ENCODE results near the gene PALM. TPM values are rescaled to one million over a fixed set of nuclear protein-coding genes. Genes with fewer than 3 reads are reported as not detected.

Gene PALM
- total and polyA plus RNA-seq, 4 donors: 0.92 to 5.1 (median 4.3) TPM

- TF ChIP-seq REST (IDR thresholded peaks at IDR 0.05) (no peak), CTCF (IDR thresholded peaks at IDR 0.05; ENCODE audit: low read depth, low read length, missing input control) (peak; percentile 38), RAD21 (IDR thresholded peaks at IDR 0.05) (peak; percentile 10 to 54)
- no peaks in the 10 kb centered on the region for H3K36me3 ChIP-seq (ENCODE audit: control insufficient read depth in 4 of 4, insufficient read depth in 3 of 4, low read depth in 1 of 4, low read length in 3 of 4)
- H3K4me1 ChIP-seq (ENCODE audit: control insufficient read depth in 4 of 4, insufficient read depth in 4 of 4, low read length in 3 of 4): peaks cover 0 to 14% (median 4%) of the 10 kb centered on the region in 4 donors
- 50% methylated on average over 22 of the region's 22 CpGs for WGBS
- H3K9ac ChIP-seq (ENCODE audit: low read depth in 1 of 2, low read length in 2 of 2): no peak overlapping the region
- no peak overlapping the region for H3K27ac ChIP-seq (ENCODE audit: low read depth in 1 of 2, low read length in 2 of 2)
- H3K9me3 ChIP-seq (ENCODE audit: control insufficient read depth in 4 of 4, low read length in 3 of 4): no peaks in the 10 kb centered on the region
- no peak overlapping the region for H3K4me3 ChIP-seq (ENCODE audit: low read depth in 1 of 3, low read length in 3 of 3)
- H3K27me3 ChIP-seq (ENCODE audit: control insufficient read depth in 4 of 4, insufficient read depth in 4 of 4, low read length in 3 of 4): no peaks in the 10 kb centered on the region
- DNase-seq (ENCODE audit: low spot score): peak; percentile 63
Observed at GRCh38 chr19:737591-738093, 28.9 kb downstream of the PALM start.

GRCh38 chr19:738509-739128, 29.9 kb downstream of the PALM start:
- Histone ChIP-seq H3K27ac (ENCODE audit: low read depth in 1 of 2, low read length in 2 of 2) (no peak overlapping the region), H3K4me3 (ENCODE audit: low read depth in 1 of 3, low read length in 3 of 3) (no peak overlapping the region), H3K9me3 (ENCODE audit: control insufficient read depth in 4 of 4, low read length in 3 of 4) (no peaks in the 10 kb centered on the region), H3K36me3 (ENCODE audit: control insufficient read depth in 4 of 4, insufficient read depth in 3 of 4, low read depth in 1 of 4, low read length in 3 of 4) (no peaks in the 10 kb centered on the region), H3K4me1 (ENCODE audit: control insufficient read depth in 4 of 4, insufficient read depth in 4 of 4, low read length in 3 of 4) (peaks cover 0 to 14% (median 4%) of the 10 kb centered on the region in 4 donors), H3K9ac (ENCODE audit: low read depth in 1 of 2, low read length in 2 of 2) (no peak overlapping the region), H3K27me3 (ENCODE audit: control insufficient read depth in 4 of 4, insufficient read depth in 4 of 4, low read length in 3 of 4) (no peaks in the 10 kb centered on the region)
- TF ChIP-seq SP1 (IDR thresholded peaks at IDR 0.05) (peak; percentile 66), TAF1 (conservative IDR thresholded peaks at IDR 0.05) (no peak), MAX (IDR thresholded peaks at IDR 0.05) (no peak), JUND (IDR thresholded peaks at IDR 0.05) (no peak), HNF4A (conservative IDR thresholded peaks at IDR 0.05) (peak; percentile 75 to 81), REST (IDR thresholded peaks at IDR 0.05) (no peak), RAD21 (IDR thresholded peaks at IDR 0.05) (no peak), RXRA (IDR thresholded peaks at IDR 0.05) (no peak), GABPA (IDR thresholded peaks at IDR 0.05 in 1 of 2, conservative IDR thresholded peaks at IDR 0.05 in 1 of 2) (no peak), HNF4G (IDR thresholded peaks at IDR 0.05) (peak; percentile 15)
- TF ChIP-seq, protein P1, sequence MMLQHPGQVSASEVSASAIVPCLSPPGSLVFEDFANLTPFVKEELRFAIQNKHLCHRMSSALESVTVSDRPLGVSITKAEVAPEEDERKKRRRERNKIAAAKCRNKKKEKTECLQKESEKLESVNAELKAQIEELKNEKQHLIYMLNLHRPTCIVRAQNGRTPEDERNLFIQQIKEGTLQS (IDR thresholded peaks at IDR 0.05): no peak
- DNase-seq (ENCODE audit: low spot score): peak; percentile 63
- WGBS: 43% methylated on average over 23 of the region's 23 CpGs
